Sigmoid colon (tissue), 3 donors: Measurements from ENCODE around the gene TRPM2.

ENCODE experiments used
- CTCF ChIP-seq, 4 experiments: fragments of 450-650 bp in 3 of 4; fragments of 200-600 bp in 1 of 4; IDR thresholded peaks; one replicate each; pipeline ENCODE4 v1.5.1; 2016 to 2019; ENCODE audit warnings: antibody characterized with exemption in 4 of 4, mild to moderate bottlenecking in 3 of 4, moderate library complexity in 2 of 4
- POLR2A ChIP-seq, 2 donors: fragments of 450-650 bp; IDR thresholded peaks; one replicate each; pipeline ENCODE4 v1.6.1; 2016; ENCODE audit warnings: antibody characterized with exemption in 2 of 2, mild to moderate bottlenecking in 2 of 2, moderate library complexity in 2 of 2

DNA sequence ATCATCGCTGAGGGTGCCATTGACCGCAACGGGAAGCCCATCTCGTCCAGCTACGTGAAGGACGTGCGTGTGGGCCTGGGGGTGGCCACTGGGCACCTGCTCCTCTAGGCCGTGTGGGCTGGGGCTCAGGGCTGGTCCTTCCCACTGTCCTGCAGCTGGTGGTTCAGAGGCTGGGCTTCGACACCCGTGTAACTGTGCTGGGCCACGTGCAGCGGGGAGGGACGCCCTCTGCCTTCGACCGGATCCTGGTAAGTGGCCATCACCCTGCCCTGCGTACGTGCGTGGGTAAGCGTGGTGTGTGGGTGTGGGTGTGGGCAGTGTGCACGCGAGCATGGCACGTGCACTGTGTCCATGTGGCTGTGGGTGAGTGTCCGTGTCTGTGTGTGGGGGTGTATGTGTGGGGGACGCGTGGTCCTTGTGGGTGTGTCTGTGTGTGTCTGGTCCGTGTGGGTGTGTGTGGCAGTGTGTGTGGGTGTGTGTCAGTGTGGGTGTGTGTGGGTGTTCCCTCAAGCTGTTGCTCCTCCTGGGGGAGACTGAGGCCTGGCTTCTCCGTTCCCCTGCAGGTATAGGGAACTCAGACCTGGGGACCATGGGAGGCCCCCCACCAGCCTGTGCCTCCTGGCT lies 37.0 kb upstream of the TRPM2 start:
- TF ChIP-seq POLR2A (IDR thresholded peaks at IDR 0.05) (no peak), CTCF (IDR thresholded peaks at IDR 0.05) (no peak)
